A673 (cell line): ENCODE measurements around the gene U2AF1L4. TPM values are rescaled to one million over a fixed set of nuclear protein-coding genes. Genes with fewer than 3 reads are reported as not detected.
A peak's percentile ranks its signal among the peaks of the same experiment; 100 is the strongest.

Source experiments
- BruUV-seq: library from RNA; stranded (reverse); fragments of 400-500 nt; replicated peaks from 2 replicates; lab custom pipeline; 2021; lab: Mats Ljungman, UMichigan
- CTCF ChIA-PET: fragments of 300-600 bp; sonication (Branson Sonifier 250); formaldehyde crosslinking; loops from one replicate; lab custom pipeline; 2022; ENCODE audit warnings: antibody characterized with exemption; lab: Charles Lee
- POLR2A ChIA-PET: fragments of 300-600 bp; sonication (Branson Sonifier 250); formaldehyde crosslinking; loops from one replicate; lab custom pipeline; 2022; ENCODE audit warnings: antibody characterized with exemption; ENCODE audit not compliant: low non-redundant PET; lab: Charles Lee
- DNase-seq: peaks from one replicate; pipeline ENCODE4 v3.0.0-alpha.2; 2015; ENCODE audit warnings: low spot score
- H3K27ac ChIP-seq: fragments of 200-600 bp; sonication (generic); 2 replicates; pipeline ENCODE4 v1.5.1; 2016; ENCODE audit warnings: mixed run types, low read depth, mild to moderate bottlenecking, mixed read lengths, antibody characterized with exemption, low read length; ENCODE audit not compliant: poor library complexity, severe bottlenecking
- H3K27me3 ChIP-seq: fragments of 200-600 bp; sonication (generic); replicated peaks from 2 replicates; pipeline ENCODE4 v1.6.1; 2017; ENCODE audit warnings: mixed run types, low read depth, mild to moderate bottlenecking, mixed read lengths, antibody characterized with exemption, low read length; ENCODE audit not compliant: insufficient read depth, poor library complexity
- H3K36me3 ChIP-seq: fragments of 200-600 bp; sonication (generic); 2 replicates; pipeline ENCODE4 v1.6.1; 2016; ENCODE audit warnings: mixed run types, mild to moderate bottlenecking, mixed read lengths, antibody characterized with exemption, low read length; ENCODE audit not compliant: insufficient read depth, poor library complexity, severe bottlenecking
- H3K4me1 ChIP-seq: fragments of 200-600 bp; sonication (generic); 2 replicates; pipeline ENCODE4 v1.6.1; 2017; ENCODE audit warnings: mixed run types, mild to moderate bottlenecking, mixed read lengths, antibody characterized with exemption, low read length; ENCODE audit not compliant: insufficient read depth, poor library complexity, severe bottlenecking
- H3K4me3 ChIP-seq: fragments of 200-600 bp; sonication (generic); 2 replicates; pipeline ENCODE4 v1.5.1; 2016; ENCODE audit warnings: low read depth, mixed run types, mild to moderate bottlenecking, mixed read lengths, low read length; ENCODE audit not compliant: poor library complexity, severe bottlenecking
- H3K9me3 ChIP-seq: fragments of 200-600 bp; sonication (generic); 2 replicates; pipeline ENCODE4 v1.6.1; 2016; ENCODE audit warnings: mixed run types, low read depth, mild to moderate bottlenecking, mixed read lengths, antibody characterized with exemption, low read length; ENCODE audit not compliant: poor library complexity, severe bottlenecking
- EZH2 ChIP-seq: fragments of 200-600 bp; sonication (generic); IDR thresholded peaks from 2 replicates; pipeline ENCODE4 v1.6.1; 2017; ENCODE audit warnings: borderline replicate concordance, low read depth, mild to moderate bottlenecking, mixed read lengths, antibody characterized with exemption, low read length; ENCODE audit not compliant: poor library complexity, severe bottlenecking
- intact Hi-C: fragments of 100-400 bp; cut with micrococcal nuclease; formaldehyde crosslinking; loops from one replicate; pipeline ENCODE4 v1.10.0; 2022; ENCODE audit not compliant: unreplicated experiment
- total RNA-seq: library from RNA; stranded (reverse); gene quantifications from 2 replicates; pipeline ENCODE4 v1.2.3, GENCODE V29; 2021
- TF ChIP-seq, protein P1 (sequence below): fragments of 300-800, 200-600 bp; sonication (generic); conservative IDR thresholded peaks from 2 replicates; pipeline ENCODE4 v1.5.1; 2017; ENCODE audit warnings: low read depth, mild to moderate bottlenecking, antibody characterized with exemption, low read length, moderate library complexity, mixed read lengths

The U2AF1L4 gene
- total RNA-seq, 1 experiment from 2014 or later, result 21.0 TPM

DNA sequence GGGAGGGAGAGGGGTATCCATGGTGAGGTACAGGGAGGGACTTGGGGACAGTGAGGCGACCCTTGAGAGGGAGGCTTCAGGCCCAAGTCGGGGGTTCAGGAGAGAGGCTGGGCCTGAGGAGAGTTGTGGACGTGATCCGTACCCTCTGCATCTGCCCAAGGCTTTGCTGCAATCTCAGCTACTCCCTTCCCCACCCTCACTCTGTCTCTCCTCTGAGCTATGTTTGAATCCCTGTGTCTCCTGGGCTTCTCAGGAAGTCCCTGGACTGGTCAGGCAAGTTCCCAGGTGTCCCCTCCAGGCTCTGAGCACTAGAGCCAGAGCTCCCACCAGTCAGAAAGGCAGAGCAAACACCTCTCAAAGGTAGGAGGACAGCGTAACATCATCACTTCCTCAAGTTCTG lies 4.9 kb upstream of the U2AF1L4 start:
- intact Hi-C loops, result no loop called here
- POLR2A ChIA-PET, result no interaction called here
- Histone ChIP-seq H3K4me1 (peaks cover 3% of the 10 kb centered on the region), H3K27ac (no peak overlapping the region), H3K4me3 (no peak overlapping the region), H3K36me3 (no peaks in the 10 kb centered on the region), H3K27me3 (no peaks in the 10 kb centered on the region), H3K9me3 (no peaks in the 10 kb centered on the region)
- CTCF ChIA-PET, result no interaction called here
- DNase-seq, result no peak
- TF ChIP-seq EZH2, result no peak
- TF ChIP-seq, protein P1, sequence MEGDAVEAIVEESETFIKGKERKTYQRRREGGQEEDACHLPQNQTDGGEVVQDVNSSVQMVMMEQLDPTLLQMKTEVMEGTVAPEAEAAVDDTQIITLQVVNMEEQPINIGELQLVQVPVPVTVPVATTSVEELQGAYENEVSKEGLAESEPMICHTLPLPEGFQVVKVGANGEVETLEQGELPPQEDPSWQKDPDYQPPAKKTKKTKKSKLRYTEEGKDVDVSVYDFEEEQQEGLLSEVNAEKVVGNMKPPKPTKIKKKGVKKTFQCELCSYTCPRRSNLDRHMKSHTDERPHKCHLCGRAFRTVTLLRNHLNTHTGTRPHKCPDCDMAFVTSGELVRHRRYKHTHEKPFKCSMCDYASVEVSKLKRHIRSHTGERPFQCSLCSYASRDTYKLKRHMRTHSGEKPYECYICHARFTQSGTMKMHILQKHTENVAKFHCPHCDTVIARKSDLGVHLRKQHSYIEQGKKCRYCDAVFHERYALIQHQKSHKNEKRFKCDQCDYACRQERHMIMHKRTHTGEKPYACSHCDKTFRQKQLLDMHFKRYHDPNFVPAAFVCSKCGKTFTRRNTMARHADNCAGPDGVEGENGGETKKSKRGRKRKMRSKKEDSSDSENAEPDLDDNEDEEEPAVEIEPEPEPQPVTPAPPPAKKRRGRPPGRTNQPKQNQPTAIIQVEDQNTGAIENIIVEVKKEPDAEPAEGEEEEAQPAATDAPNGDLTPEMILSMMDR, result no peak
- no TSS peak for BruUV-seq

DNA sequence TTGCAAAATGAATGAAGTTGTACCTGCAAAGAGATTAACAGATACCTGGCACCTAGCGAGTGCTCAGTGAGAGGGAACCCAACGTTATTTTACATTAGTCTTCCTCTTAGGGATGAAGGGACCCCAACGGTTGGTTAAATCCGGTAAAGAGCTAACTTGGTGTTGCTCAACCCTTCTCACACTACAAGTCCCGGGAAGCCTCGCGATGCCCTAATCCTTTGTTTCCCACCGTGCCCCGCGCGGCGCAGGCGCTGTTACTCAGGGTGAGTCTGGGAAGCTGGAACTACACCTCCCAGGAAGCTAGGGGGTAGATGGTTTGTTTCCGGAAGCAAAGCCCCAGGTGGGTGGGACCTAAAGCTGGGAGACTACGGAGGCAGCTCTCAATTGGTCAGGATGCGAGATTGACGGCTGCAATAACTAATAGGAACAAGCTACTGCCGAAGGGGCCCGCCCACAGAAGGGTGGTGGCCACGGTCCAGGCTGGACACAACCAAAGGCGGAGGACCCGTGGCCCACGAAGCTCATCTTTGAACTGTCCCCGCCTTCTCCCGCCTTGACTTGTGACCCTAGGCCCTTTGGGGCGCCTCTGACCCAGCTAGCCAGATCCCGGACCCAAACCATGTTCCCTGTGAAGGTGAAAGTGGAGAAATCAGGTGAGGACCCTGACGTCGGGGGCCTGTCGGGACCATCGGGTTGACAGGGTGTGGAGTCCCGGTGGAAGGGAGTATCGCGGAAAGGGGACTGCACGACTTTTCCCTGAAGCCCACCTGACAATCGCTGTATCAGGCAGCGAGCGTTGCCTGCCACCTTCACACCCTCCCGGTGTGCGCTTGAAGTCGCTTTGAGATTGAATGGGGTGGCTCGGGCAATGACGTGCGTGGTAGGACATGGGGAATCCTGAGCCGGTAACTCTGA lies 3.1 kb upstream of the U2AF1L4 start, which contains the start of gene LIN37:
Gene LIN37, plus strand, starts transcription at position 471 of the 915 bp plus-strand sequence. Its CDS starts 149 bp downstream, at position 620.
- BruUV-seq, result no TSS peak
- no peaks in the 10 kb centered on the region for H3K36me3 ChIP-seq
- TF ChIP-seq, protein P1, result no peak
- no peak for TF ChIP-seq EZH2
- DNase-seq, result peak; percentile 100
- CTCF ChIA-PET, result interaction anchor here (0.7 to 1.1 kb wide), 2 partner anchors 54 to 56 kb away, joined by 3 to 4 read pairs; no protein-coding TSS in a partner anchor
- peak within 1 kb of the TSS; percentile 53 for H3K27ac ChIP-seq
- POLR2A ChIA-PET, result interaction anchor here (1.0 kb wide), 1 partner anchor 9 kb away, joined by 3 read pairs; no protein-coding TSS in a partner anchor
- intact Hi-C loops, result loop anchor here (10.0 kb wide), 1 partner anchor 186 kb away; the partner anchor contains the start of gene LRFN3
- H3K4me3 ChIP-seq, result peak within 1 kb of the TSS; percentile 83
- H3K4me1 ChIP-seq, result peaks cover 3% of the 10 kb centered on the region
- no peaks in the 10 kb centered on the region for H3K27me3 ChIP-seq
- no peaks in the 10 kb centered on the region for H3K9me3 ChIP-seq

DNA sequence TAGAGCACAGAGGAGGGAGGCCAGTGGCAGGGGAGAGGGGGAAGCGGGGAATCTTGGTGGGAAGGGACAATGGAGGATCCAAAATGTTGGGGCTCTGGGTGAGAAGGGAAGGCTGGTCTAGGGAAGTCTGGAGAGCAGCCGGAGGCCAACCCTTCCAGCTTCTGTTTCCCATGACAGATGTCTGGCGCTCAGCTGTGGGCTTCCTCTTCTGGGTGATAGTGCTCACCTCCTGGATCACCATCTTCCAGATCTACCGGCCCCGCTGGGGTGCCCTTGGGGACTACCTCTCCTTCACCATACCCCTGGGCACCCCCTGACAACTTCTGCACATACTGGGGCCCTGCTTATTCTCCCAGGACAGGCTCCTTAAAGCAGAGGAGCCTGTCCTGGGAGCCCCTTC lies 1.3 kb upstream of the U2AF1L4 start:
- intact Hi-C loops, result loop anchor here (10.0 kb wide), 1 partner anchor 188 kb away; the partner anchor contains the start of gene LRFN3
- H3K27ac ChIP-seq, result peak overlapping the region; percentile 99
- H3K4me1 ChIP-seq, result peaks cover 3% of the 10 kb centered on the region
- peak overlapping the region; percentile 72 for H3K4me3 ChIP-seq
- H3K27me3 ChIP-seq, result no peaks in the 10 kb centered on the region
- ChIA-PET CTCF (no interaction called here), POLR2A (no interaction called here)
- DNase-seq, result no peak
- no peaks in the 10 kb centered on the region for H3K36me3 ChIP-seq
- no TSS peak for BruUV-seq
- TF ChIP-seq EZH2, result no peak
- TF ChIP-seq, protein P1, result no peak
- no peaks in the 10 kb centered on the region for H3K9me3 ChIP-seq
